Measurements from ENCODE around the gene BRD2.

DNA sequence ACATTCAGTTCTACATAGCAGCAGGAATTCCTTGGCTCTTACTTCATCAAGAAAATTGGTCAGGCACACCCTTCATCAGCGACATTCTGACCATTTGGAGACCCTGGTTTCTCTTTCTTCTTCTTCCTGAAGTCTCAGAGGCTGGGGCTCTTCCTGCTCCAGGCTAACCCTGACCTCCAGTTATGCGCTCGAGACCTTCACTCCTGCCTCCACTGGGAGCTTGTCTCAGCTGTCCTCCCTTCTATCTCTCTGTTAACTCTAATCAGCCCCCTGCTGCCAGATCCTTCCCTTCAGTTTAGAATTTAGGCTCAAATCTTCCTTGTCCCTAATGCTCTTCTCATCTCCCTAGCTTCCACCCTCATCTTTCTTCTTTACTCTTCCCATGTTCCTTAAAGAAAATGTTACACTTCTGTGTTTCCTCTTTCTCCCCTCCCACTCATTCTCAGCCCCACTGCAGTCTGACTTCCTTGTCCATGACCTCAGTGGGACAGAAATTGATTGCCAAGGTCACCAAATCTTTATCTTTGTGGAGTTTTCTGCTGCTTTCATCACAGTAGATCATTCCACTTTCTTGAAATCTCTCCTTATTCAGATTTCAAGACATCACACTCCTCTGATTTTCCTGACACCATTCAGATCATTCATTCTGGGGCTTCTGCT lies 49.4 kb downstream of the BRD2 start:
- TF ChIP-seq, protein P1, sequence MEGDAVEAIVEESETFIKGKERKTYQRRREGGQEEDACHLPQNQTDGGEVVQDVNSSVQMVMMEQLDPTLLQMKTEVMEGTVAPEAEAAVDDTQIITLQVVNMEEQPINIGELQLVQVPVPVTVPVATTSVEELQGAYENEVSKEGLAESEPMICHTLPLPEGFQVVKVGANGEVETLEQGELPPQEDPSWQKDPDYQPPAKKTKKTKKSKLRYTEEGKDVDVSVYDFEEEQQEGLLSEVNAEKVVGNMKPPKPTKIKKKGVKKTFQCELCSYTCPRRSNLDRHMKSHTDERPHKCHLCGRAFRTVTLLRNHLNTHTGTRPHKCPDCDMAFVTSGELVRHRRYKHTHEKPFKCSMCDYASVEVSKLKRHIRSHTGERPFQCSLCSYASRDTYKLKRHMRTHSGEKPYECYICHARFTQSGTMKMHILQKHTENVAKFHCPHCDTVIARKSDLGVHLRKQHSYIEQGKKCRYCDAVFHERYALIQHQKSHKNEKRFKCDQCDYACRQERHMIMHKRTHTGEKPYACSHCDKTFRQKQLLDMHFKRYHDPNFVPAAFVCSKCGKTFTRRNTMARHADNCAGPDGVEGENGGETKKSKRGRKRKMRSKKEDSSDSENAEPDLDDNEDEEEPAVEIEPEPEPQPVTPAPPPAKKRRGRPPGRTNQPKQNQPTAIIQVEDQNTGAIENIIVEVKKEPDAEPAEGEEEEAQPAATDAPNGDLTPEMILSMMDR (IDR thresholded peaks at IDR 0.05): no peak
- TF ChIP-seq POLR2A (IDR thresholded peaks at IDR 0.05): no peak

Data from esophagus squamous epithelium (tissue), 4 donors.